ENCODE data around the gene NAP1L4.

The NAP1L4 gene

GRCh38 chr11:2924821-2925675 is 67.1 kb downstream of the NAP1L4 start:
- no peak for DNase-seq

- no peak for DNase-seq
These were observed 67.7 kb downstream of the NAP1L4 start for GRCh38 chr11:2924381-2924780.

- no peak for DNase-seq
These were observed 68.4 kb downstream of the NAP1L4 start for GRCh38 chr11:2923446-2924375.

GRCh38 chr11:2922655-2923054 is 69.5 kb downstream of the NAP1L4 start:
- no peak for DNase-seq

- DNase-seq, result no peak
These were observed 70.2 kb downstream of the NAP1L4 start for GRCh38 chr11:2921742-2922493.

- DNase-seq, result no peak
These were observed 70.9 kb downstream of the NAP1L4 start for GRCh38 chr11:2921261-2921660.

GRCh38 chr11:2920343-2920742 is 71.8 kb downstream of the NAP1L4 start:
- DNase-seq, result no peak

GRCh38 chr11:2919837-2920236 is 72.3 kb downstream of the NAP1L4 start:
- DNase-seq, result no peak

GRCh38 chr11:2919188-2919587 is 72.9 kb downstream of the NAP1L4 start:
- no peak for DNase-seq

GRCh38 chr11:2917842-2918490 is 74.2 kb downstream of the NAP1L4 start:
- no peak for DNase-seq

- no peak for DNase-seq
These were observed 75.1 kb downstream of the NAP1L4 start for GRCh38 chr11:2916892-2917645.

- DNase-seq, result no peak
These were observed 75.8 kb downstream of the NAP1L4 start for GRCh38 chr11:2916114-2916891.

GRCh38 chr11:2915473-2915872 is 76.7 kb downstream of the NAP1L4 start:
- no peak for DNase-seq

- peak in 9 of 58 donors; percentile 7 to 51 (median 35) for DNase-seq
These were observed 77.5 kb downstream of the NAP1L4 start for GRCh38 chr11:2914455-2915195.

GRCh38 chr11:2913776-2914175 is 78.4 kb downstream of the NAP1L4 start:
- no peak for DNase-seq

GRCh38 chr11:2913019-2913431 is 79.1 kb downstream of the NAP1L4 start:
- no peak for DNase-seq

GRCh38 chr11:2912498-2912897 is 79.6 kb downstream of the NAP1L4 start:
- DNase-seq, result no peak

- DNase-seq, result no peak
These were observed 80.2 kb downstream of the NAP1L4 start for GRCh38 chr11:2911785-2912391.
